Spleen (tissue), 11 donors: ENCODE data around the gene MEIOSIN. TPM values are rescaled to one million over a fixed set of nuclear protein-coding genes. Genes with fewer than 3 reads are reported as not detected.

Experiments
- DNase-seq: peaks from one replicate; pipeline ENCODE4 v3.0.0-alpha.2; 2020
- H3K27ac ChIP-seq, 8 donors: fragments of 200-600 bp; sonication (generic) in 7 of 8; 1 replicate in 4 of 8; 2 replicates in 4 of 8; pipeline versions ENCODE4 v1.5.0 to v1.8.0; 2016 to 2021; ENCODE audit warnings: inconsistent platforms in 4 of 8, mild to moderate bottlenecking in 4 of 8, moderate library complexity in 1 of 8
- H3K27me3 ChIP-seq, 7 donors: fragments of 200-600 bp; sonication (generic) in 6 of 7; replicated peaks in 1 of 7; 1 replicate in 4 of 7; 2 replicates in 3 of 7; pipeline versions ENCODE4 v1.5.0 to v1.8.0; 2016 to 2021; ENCODE audit warnings: inconsistent platforms in 3 of 7, mild to moderate bottlenecking in 1 of 7
- H3K36me3 ChIP-seq, 6 donors: fragments of 200-600 bp; sonication (generic) in 5 of 6; 1 replicate in 4 of 6; 2 replicates in 2 of 6; pipeline versions ENCODE4 v1.5.0 to v1.8.0; 2016 to 2021; ENCODE audit warnings: inconsistent platforms in 2 of 6
- H3K4me1 ChIP-seq, 6 donors: fragments of 200-600 bp; sonication (generic) in 5 of 6; 1 replicate in 3 of 6; 2 replicates in 3 of 6; pipeline versions ENCODE4 v1.5.0 to v1.8.0; 2016 to 2021; ENCODE audit warnings: inconsistent platforms in 3 of 6
- H3K4me3 ChIP-seq, 8 donors: fragments of 200-600 bp; sonication (generic) in 7 of 8; 1 replicate in 4 of 8; 2 replicates in 4 of 8; pipeline versions ENCODE4 v1.5.0 to v1.8.0; 2016 to 2021; ENCODE audit warnings: inconsistent platforms in 4 of 8, mild to moderate bottlenecking in 4 of 8, moderate library complexity in 2 of 8
- H3K9me3 ChIP-seq, 8 donors: fragments of 200-600 bp; sonication (generic) in 7 of 8; 1 replicate in 4 of 8; 2 replicates in 4 of 8; pipeline versions ENCODE4 v1.5.0 to v1.8.0; 2016 to 2021; ENCODE audit warnings: inconsistent platforms in 4 of 8
- POLR2A ChIP-seq, 3 donors: fragments of 450-650 bp; IDR thresholded peaks; one replicate each; pipeline ENCODE4 v1.5.1; 2017; ENCODE audit warnings: antibody characterized with exemption in 3 of 3, mild to moderate bottlenecking in 1 of 3
- POLR2AphosphoS5 ChIP-seq, 3 donors: sonication (generic); formaldehyde crosslinking; IDR thresholded peaks; one replicate each; pipeline ENCODE4 v1.5.1; 2017; ENCODE audit warnings: antibody characterized with exemption in 3 of 3
- WGBS, 5 donors: extraction: QIAGEN DNeasy Blood & Tissue Kit in 3 of 5; methylation state at CpG; one replicate each; pipeline versions ENCODE4 v1.1.5 to v1.1.7; 2013 to 2018; 5-methylcytosine and 5-hydroxymethylcytosine counted together
- intact Hi-C: fragments of 100-400 bp; cut with DNase I; formaldehyde crosslinking; loops from one replicate; pipeline ENCODE4 v1.15.0; 2023; ENCODE audit warnings: low total_unique reads
- polyA plus RNA-seq, 3 donors: library from polyadenylated mRNA; stranded (reverse); fragments of 200-250 nt; gene quantifications; one replicate each; pipeline ENCODE4 v1.2.1, GENCODE V29; 2013
- total RNA-seq, 7 donors: library from RNA; depleted of rRNA in 3 of 7; stranded (reverse); fragments of >200 nt in 3 of 7; fragmentation: NEBNext Ultra II Directional in 4 of 7; extraction: Animal tissue kit (Norgen Biotek cat#: 25700) in 4 of 7; gene quantifications; one replicate each; pipeline versions ENCODE4 v1.1.0 to v1.2.1, GENCODE V29; 2016 to 2021
- TF ChIP-seq, protein P1 (sequence below), 11 experiments: fragments of 200-600 bp in 7 of 11; fragments of 450-650 bp in 4 of 11; sonication (generic) in 4 of 11; IDR thresholded peaks in 8 of 11; conservative IDR thresholded peaks in 3 of 11; 1 replicate in 7 of 11; 2 replicates in 4 of 11; pipeline versions ENCODE4 v1.4.0 to v1.8.0; 2016 to 2021; ENCODE audit warnings: antibody characterized with exemption in 11 of 11, inconsistent platforms in 4 of 11, mild to moderate bottlenecking in 1 of 11
- donor health status: healthy with polysubstance abuse.
- donor health status: DM: no; HTN: no; CAD: no; lungs with moderate emphysema.
- donor health status: DM: no; HTN: no; CAD: no.
- donor health status: Bipolar disorder and iron deficiency.
- donor health status: healthy.
- donor health status: DM: no; HTN: no; CAD: no.
- donor health status: DM: yes; HTN: yes; CAD: no.

MEIOSIN gene
- total and polyA plus RNA-seq, 10 donors: 0.02 TPM; not detected in 9

- H3K9me3 ChIP-seq: no peaks in the 10 kb centered on the region
- peaks cover 3 to 72% (median 45%) of the 10 kb centered on the region in 6 donors for H3K4me1 ChIP-seq
- intact Hi-C loops: no loop called here
Measured at GRCh38 chr19:45768984-45769782, 35.9 kb downstream of the MEIOSIN start, which contains the start of gene SIX5. SIX5 (minus strand) TSS chr19:45769252; CDS start chr19:45768844, 408 bp downstream.

DNA sequence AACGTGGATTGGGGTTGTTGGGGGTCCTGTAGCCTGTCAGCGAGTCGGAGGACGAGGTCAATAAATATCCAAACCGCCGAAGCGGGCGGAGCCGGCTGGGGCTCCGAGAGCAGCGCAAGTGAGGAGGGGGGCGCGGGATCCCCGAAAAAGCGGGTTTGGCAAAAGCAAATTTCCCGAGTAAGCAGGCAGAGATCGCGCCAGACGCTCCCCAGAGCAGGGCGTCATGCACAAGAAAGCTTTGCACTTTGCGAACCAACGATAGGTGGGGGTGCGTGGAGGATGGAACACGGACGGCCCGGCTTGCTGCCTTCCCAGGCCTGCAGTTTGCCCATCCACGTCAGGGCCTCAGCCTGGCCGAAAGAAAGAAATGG is 36.6 kb downstream of the MEIOSIN start:
- 0 to 1% (median 1%) methylated on average over 26 to 28 of the region's 28 CpGs for WGBS, 5 donors
- Histone ChIP-seq H3K4me3 (peak overlapping the region; percentile 49 to 86 (median 80)), H3K9me3 (no peaks in the 10 kb centered on the region), H3K27ac (peak overlapping the region; percentile 70 to 90 (median 88)), H3K36me3 (peaks cover 0 to 14% (median 0%) of the 10 kb centered on the region in 6 donors), H3K4me1 (peaks cover 3 to 68% (median 43%) of the 10 kb centered on the region in 6 donors), H3K27me3 (peaks cover 0 to 77% (median 11%) of the 10 kb centered on the region in 7 donors)
- TF ChIP-seq POLR2AphosphoS5 (IDR thresholded peaks at IDR 0.05) (no peak), POLR2A (IDR thresholded peaks at IDR 0.05) (no peak)
- TF ChIP-seq, protein P1, sequence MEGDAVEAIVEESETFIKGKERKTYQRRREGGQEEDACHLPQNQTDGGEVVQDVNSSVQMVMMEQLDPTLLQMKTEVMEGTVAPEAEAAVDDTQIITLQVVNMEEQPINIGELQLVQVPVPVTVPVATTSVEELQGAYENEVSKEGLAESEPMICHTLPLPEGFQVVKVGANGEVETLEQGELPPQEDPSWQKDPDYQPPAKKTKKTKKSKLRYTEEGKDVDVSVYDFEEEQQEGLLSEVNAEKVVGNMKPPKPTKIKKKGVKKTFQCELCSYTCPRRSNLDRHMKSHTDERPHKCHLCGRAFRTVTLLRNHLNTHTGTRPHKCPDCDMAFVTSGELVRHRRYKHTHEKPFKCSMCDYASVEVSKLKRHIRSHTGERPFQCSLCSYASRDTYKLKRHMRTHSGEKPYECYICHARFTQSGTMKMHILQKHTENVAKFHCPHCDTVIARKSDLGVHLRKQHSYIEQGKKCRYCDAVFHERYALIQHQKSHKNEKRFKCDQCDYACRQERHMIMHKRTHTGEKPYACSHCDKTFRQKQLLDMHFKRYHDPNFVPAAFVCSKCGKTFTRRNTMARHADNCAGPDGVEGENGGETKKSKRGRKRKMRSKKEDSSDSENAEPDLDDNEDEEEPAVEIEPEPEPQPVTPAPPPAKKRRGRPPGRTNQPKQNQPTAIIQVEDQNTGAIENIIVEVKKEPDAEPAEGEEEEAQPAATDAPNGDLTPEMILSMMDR (IDR thresholded peaks at IDR 0.05 in 8 of 11, conservative IDR thresholded peaks at IDR 0.05 in 3 of 11): no peak
- DNase-seq: peak; percentile 89
- intact Hi-C loops: no loop called here

More at GRCh38 chr19:45768984-45769782, 35.9 kb downstream of the MEIOSIN start, which contains the start of gene SIX5:
- peaks cover 0 to 82% (median 11%) of the 10 kb centered on the region in 7 donors for H3K27me3 ChIP-seq
- 1 to 2% (median 1%) methylated on average over 49 to 70 of the region's 70 CpGs for WGBS, 5 donors
- peak within 1 kb of the TSS; percentile 70 to 90 (median 88) for H3K27ac ChIP-seq
- H3K36me3 ChIP-seq: peaks cover 0 to 9% (median 0%) of the 10 kb centered on the region in 6 donors
- TF ChIP-seq POLR2A (IDR thresholded peaks at IDR 0.05): peak; percentile 43 to 79 (median 57)
- TF ChIP-seq, protein P1 (IDR thresholded peaks at IDR 0.05 in 8 of 11, conservative IDR thresholded peaks at IDR 0.05 in 3 of 11): no peak
- peak; percentile 90 to 94 (median 94) for TF ChIP-seq POLR2AphosphoS5 (IDR thresholded peaks at IDR 0.05)
- peak; percentile 97 for DNase-seq
- peak within 1 kb of the TSS; percentile 49 to 86 (median 80) for H3K4me3 ChIP-seq

GRCh38 chr19:45770192-45771101 is 37.2 kb downstream of the MEIOSIN start:
- peak; percentile 98 for DNase-seq
- Histone ChIP-seq H3K27me3 (peaks cover 0 to 74% (median 11%) of the 10 kb centered on the region in 7 donors), H3K27ac (peak overlapping the region; percentile 45 to 90 (median 88)), H3K9me3 (no peaks in the 10 kb centered on the region), H3K4me3 (peak overlapping the region; percentile 49 to 86 (median 80)), H3K4me1 (peaks cover 3 to 61% (median 42%) of the 10 kb centered on the region in 6 donors), H3K36me3 (peaks cover 0 to 17% (median 0%) of the 10 kb centered on the region in 6 donors)
- TF ChIP-seq POLR2AphosphoS5 (IDR thresholded peaks at IDR 0.05) (peak; percentile 68 to 86 (median 84)), POLR2A (IDR thresholded peaks at IDR 0.05) (peak in 1 of 3 donors; percentile 11)
- TF ChIP-seq, protein P1 (IDR thresholded peaks at IDR 0.05 in 8 of 11, conservative IDR thresholded peaks at IDR 0.05 in 3 of 11): peak; percentile 90 to 99 (median 97)
- 2 to 8% (median 3%) methylated on average over 24 to 79 of the region's 79 CpGs for WGBS, 5 donors
- intact Hi-C loops: no loop called here
